H9 (cell line): ENCODE data around the gene MT3. TPM values are rescaled to one million over a fixed set of nuclear protein-coding genes. Genes with fewer than 3 reads are reported as not detected.

Experiments
- DNase-seq: peaks from one replicate; pipeline ENCODE4 v3.0.0-alpha.2; 2017
- H2AFZ ChIP-seq: one replicate; pipeline ENCODE4 v1.6.1; 2013; ENCODE audit warnings: mild to moderate bottlenecking, low read length, control low read depth, moderate library complexity
- H2AK5ac ChIP-seq: 2 replicates; pipeline ENCODE4 v1.6.1; 2013; ENCODE audit warnings: low read length, control low read depth, mixed read lengths; ENCODE audit not compliant: insufficient read length
- H2BK120ac ChIP-seq: one replicate; pipeline ENCODE4 v1.6.1; 2013; ENCODE audit warnings: low read depth, mild to moderate bottlenecking, low read length, control low read depth, inconsistent platforms; ENCODE audit not compliant: poor library complexity, severe bottlenecking
- H2BK12ac ChIP-seq: 2 replicates; pipeline ENCODE4 v1.6.1; 2013; ENCODE audit warnings: low read length, control low read depth, mixed read lengths, low read depth; ENCODE audit not compliant: insufficient read length
- H2BK15ac ChIP-seq: 2 replicates; pipeline ENCODE4 v1.6.1; 2013; ENCODE audit warnings: low read depth, low read length, control low read depth
- H2BK20ac ChIP-seq: one replicate; pipeline ENCODE4 v1.6.1; 2013; ENCODE audit warnings: low read depth, mild to moderate bottlenecking, low read length, control low read depth, inconsistent platforms; ENCODE audit not compliant: poor library complexity, severe bottlenecking
- H2BK5ac ChIP-seq: 2 replicates; pipeline ENCODE4 v1.6.1; 2013; ENCODE audit warnings: low read length, control low read depth, mixed read lengths; ENCODE audit not compliant: insufficient read length
- H3K14ac ChIP-seq: 2 replicates; pipeline ENCODE4 v1.6.1; 2013; ENCODE audit warnings: low read length, control low read depth; ENCODE audit not compliant: insufficient read depth
- H3K18ac ChIP-seq: 2 replicates; pipeline ENCODE4 v1.6.1; 2013; ENCODE audit warnings: low read depth, mild to moderate bottlenecking, mixed read lengths, low read length, control low read depth; ENCODE audit not compliant: insufficient read length
- H3K23ac ChIP-seq: 2 replicates; pipeline ENCODE4 v1.6.1; 2013; ENCODE audit warnings: low read length, control low read depth, mixed read lengths, low read depth; ENCODE audit not compliant: insufficient read length
- H3K23me2 ChIP-seq: 2 replicates; pipeline ENCODE4 v1.6.1; 2013; ENCODE audit warnings: low read depth, mild to moderate bottlenecking, mixed read lengths, low read length, control low read depth; ENCODE audit not compliant: insufficient read length, poor library complexity, severe bottlenecking
- H3K27ac ChIP-seq: 2 replicates; pipeline ENCODE4 v1.5.1; 2013; ENCODE audit warnings: low read length, control low read depth, mixed read lengths, low read depth; ENCODE audit not compliant: insufficient read length
- H3K27me3 ChIP-seq: 2 replicates; pipeline ENCODE4 v1.6.1; 2013; ENCODE audit warnings: low read length, control low read depth, inconsistent platforms; ENCODE audit not compliant: insufficient read depth
- H3K4ac ChIP-seq: 2 replicates; pipeline ENCODE4 v1.6.1; 2013; ENCODE audit warnings: low read depth, mild to moderate bottlenecking, control low read depth, inconsistent platforms, low read length, moderate library complexity
- H3K4me1 ChIP-seq: 2 replicates; pipeline ENCODE4 v1.6.1; 2013; ENCODE audit warnings: low read length, control low read depth, inconsistent platforms; ENCODE audit not compliant: insufficient read depth
- H3K4me2 ChIP-seq: 2 replicates; pipeline ENCODE4 v1.6.1; 2013; ENCODE audit warnings: low read length, control low read depth, mixed read lengths; ENCODE audit not compliant: insufficient read length, insufficient read depth
- H3K56ac ChIP-seq: 2 replicates; pipeline ENCODE4 v1.6.1; 2013; ENCODE audit warnings: low read depth, mild to moderate bottlenecking, mixed read lengths, low read length, control low read depth; ENCODE audit not compliant: insufficient read length
- H3K79me1 ChIP-seq: 2 replicates; pipeline ENCODE4 v1.6.1; 2013; ENCODE audit warnings: low read depth, mild to moderate bottlenecking, moderate library complexity, low read length, control low read depth, inconsistent platforms; ENCODE audit not compliant: insufficient read depth, poor library complexity, severe bottlenecking
- H3K79me2 ChIP-seq: 2 replicates; pipeline ENCODE4 v1.6.1; 2013; ENCODE audit warnings: low read length, control low read depth, inconsistent platforms; ENCODE audit not compliant: insufficient read depth
- H3K9ac ChIP-seq: 2 replicates; pipeline ENCODE4 v1.6.1; 2013; ENCODE audit warnings: low read length, control low read depth, mixed read lengths; ENCODE audit not compliant: insufficient read length; ENCODE audit errors: extremely low read depth
- H3K9me3 ChIP-seq: one replicate; pipeline ENCODE4 v1.6.1; 2013; ENCODE audit warnings: low read depth, low read length, inconsistent platforms; ENCODE audit not compliant: control insufficient read depth
- H3T11ph ChIP-seq: one replicate; pipeline ENCODE4 v1.6.1; 2013; ENCODE audit warnings: mild to moderate bottlenecking, low read length, control low read depth, inconsistent platforms
- H4K20me1 ChIP-seq: one replicate; pipeline ENCODE4 v1.6.1; 2013; ENCODE audit not compliant: control insufficient read depth, insufficient read length, insufficient read depth
- H4K5ac ChIP-seq: 2 replicates; pipeline ENCODE4 v1.6.1; 2013; ENCODE audit warnings: low read depth, mild to moderate bottlenecking, mixed read lengths, low read length, control low read depth; ENCODE audit not compliant: insufficient read length
- H4K8ac ChIP-seq: replicated peaks from 2 replicates; pipeline ENCODE4 v1.6.1; 2013; ENCODE audit warnings: low read length, control low read depth, mixed read lengths, low read depth; ENCODE audit not compliant: insufficient read length
- H4K91ac ChIP-seq: 2 replicates; pipeline ENCODE4 v1.6.1; 2013; ENCODE audit warnings: low read depth, mild to moderate bottlenecking, moderate library complexity, mixed read lengths, low read length, control low read depth; ENCODE audit not compliant: insufficient read length
- H3K27ac Mint-ChIP-seq, 3 experiments: 2 replicates in 2 of 3; 3 replicates in 1 of 3; pipeline ENCODE4 v1.8.0; 2020 to 2021; ENCODE audit warnings: mixed read lengths in 3 of 3, mild to moderate bottlenecking in 1 of 3, moderate library complexity in 1 of 3
- H3K27me3 Mint-ChIP-seq: 2 replicates; pipeline ENCODE4 v1.8.0; 2021; ENCODE audit warnings: low read depth, mild to moderate bottlenecking, moderate library complexity, mixed read lengths
- H3K36me3 Mint-ChIP-seq, 3 experiments: 2 replicates in 2 of 3; 3 replicates in 1 of 3; pipeline ENCODE4 v1.8.0; 2020 to 2021; ENCODE audit warnings: low read depth in 3 of 3, mixed read lengths in 3 of 3; ENCODE audit not compliant: insufficient read depth in 1 of 3
- H3K4me1 Mint-ChIP-seq, 2 experiments: 2 replicates each; pipeline ENCODE4 v1.8.0; 2020; ENCODE audit warnings: mixed read lengths in 2 of 2
- H3K4me3 Mint-ChIP-seq, 2 experiments: 2 replicates in 1 of 2; 3 replicates in 1 of 2; pipeline ENCODE4 v1.8.0; 2020 to 2021; ENCODE audit warnings: mild to moderate bottlenecking in 2 of 2, mixed read lengths in 2 of 2, moderate library complexity in 1 of 2
- H3K9me3 Mint-ChIP-seq, 2 experiments: 2 replicates in 1 of 2; 3 replicates in 1 of 2; pipeline ENCODE4 v1.8.0; 2020; ENCODE audit warnings: mild to moderate bottlenecking in 2 of 2, mixed read lengths in 2 of 2, moderate library complexity in 1 of 2
- WGBS: extraction: QIAGEN DNeasy Blood & Tissue Kit; methylation state at CpG from one replicate; pipeline ENCODE4 v1.1.7; 2013; ENCODE audit warnings: missing lambda C conversion rate, low lambda C conversion rate, mixed read lengths; ENCODE audit not compliant: insufficient read length; ENCODE audit errors: extremely low coverage; 5-methylcytosine and 5-hydroxymethylcytosine counted together
- total RNA-seq: library from RNA; stranded (reverse); gene quantifications from 2 replicates; pipeline ENCODE4 v1.2.1, GENCODE V29; 2021
- TF ChIP-seq, protein P1 (sequence below): fragments of 200-600 bp; sonication (generic); conservative IDR thresholded peaks from 3 replicates; pipeline ENCODE4 v1.8.0; 2021; ENCODE audit warnings: antibody characterized with exemption, mild to moderate bottlenecking

MT3 gene
- total RNA-seq, 1 experiment from 2014 or later, result not detected

DNA sequence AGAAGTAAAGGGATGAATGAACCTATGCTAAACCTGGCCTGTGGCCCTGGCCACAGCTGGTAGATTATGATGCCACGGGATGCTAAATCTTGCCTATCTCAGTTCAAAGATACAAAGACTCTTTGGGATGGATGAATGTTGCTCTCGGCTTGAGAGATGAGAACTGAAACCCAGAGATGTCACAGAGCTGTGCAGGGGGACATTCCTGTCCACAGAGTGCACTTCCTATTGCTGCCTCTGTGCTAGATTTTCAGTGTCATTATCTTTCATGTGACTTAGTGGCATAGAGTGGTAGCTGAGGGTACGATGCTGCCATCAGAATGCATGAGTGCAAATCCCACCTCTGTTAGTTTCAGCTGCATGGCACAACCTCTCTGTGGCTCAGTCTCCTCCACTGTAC, 40.8 kb downstream of the MT3 start:
- no peak overlapping the region for H3K27ac Mint-ChIP-seq
- TF ChIP-seq, protein P1, sequence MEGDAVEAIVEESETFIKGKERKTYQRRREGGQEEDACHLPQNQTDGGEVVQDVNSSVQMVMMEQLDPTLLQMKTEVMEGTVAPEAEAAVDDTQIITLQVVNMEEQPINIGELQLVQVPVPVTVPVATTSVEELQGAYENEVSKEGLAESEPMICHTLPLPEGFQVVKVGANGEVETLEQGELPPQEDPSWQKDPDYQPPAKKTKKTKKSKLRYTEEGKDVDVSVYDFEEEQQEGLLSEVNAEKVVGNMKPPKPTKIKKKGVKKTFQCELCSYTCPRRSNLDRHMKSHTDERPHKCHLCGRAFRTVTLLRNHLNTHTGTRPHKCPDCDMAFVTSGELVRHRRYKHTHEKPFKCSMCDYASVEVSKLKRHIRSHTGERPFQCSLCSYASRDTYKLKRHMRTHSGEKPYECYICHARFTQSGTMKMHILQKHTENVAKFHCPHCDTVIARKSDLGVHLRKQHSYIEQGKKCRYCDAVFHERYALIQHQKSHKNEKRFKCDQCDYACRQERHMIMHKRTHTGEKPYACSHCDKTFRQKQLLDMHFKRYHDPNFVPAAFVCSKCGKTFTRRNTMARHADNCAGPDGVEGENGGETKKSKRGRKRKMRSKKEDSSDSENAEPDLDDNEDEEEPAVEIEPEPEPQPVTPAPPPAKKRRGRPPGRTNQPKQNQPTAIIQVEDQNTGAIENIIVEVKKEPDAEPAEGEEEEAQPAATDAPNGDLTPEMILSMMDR, result no peak
- H2BK5ac ChIP-seq, result no peak overlapping the region
- H4K5ac ChIP-seq, result no peak overlapping the region
- H4K91ac ChIP-seq, result no peak overlapping the region
- no peak for DNase-seq
- no peak overlapping the region for H3K23ac ChIP-seq
- no peaks in the 10 kb centered on the region for H3K79me2 ChIP-seq
- H3K23me2 ChIP-seq, result peaks cover 13% of the 10 kb centered on the region
- H3K4me2 ChIP-seq, result no peak overlapping the region
- H3K9ac ChIP-seq, result no peak overlapping the region
- no peak overlapping the region for H3K4ac ChIP-seq
- H3K27me3 Mint-ChIP-seq, result peaks cover 98% of the 10 kb centered on the region
- peaks cover 0 to 12% of the 10 kb centered on the region in 2 experiments; a peak in 2 of 5 replicates for H3K9me3 Mint-ChIP-seq
- H3K27me3 ChIP-seq, result peaks cover 87% of the 10 kb centered on the region
- peaks cover 25 to 33% of the 10 kb centered on the region in 2 experiments for H3K4me1 Mint-ChIP-seq
- no peaks in the 10 kb centered on the region; the same call in 1 of the 2 replicates for H3K4me1 ChIP-seq
- no peak overlapping the region for H3K56ac ChIP-seq
- H2AFZ ChIP-seq, result no peak overlapping the region
- no peaks in the 10 kb centered on the region for H3K9me3 ChIP-seq
- no peak overlapping the region for H3T11ph ChIP-seq
- H4K8ac ChIP-seq, result no peak overlapping the region
- no peak overlapping the region for H3K4me3 Mint-ChIP-seq
- no peak overlapping the region for H2BK12ac ChIP-seq
- H3K14ac ChIP-seq, result no peak overlapping the region
- H3K36me3 Mint-ChIP-seq, result no peaks in the 10 kb centered on the region
- no peak overlapping the region for H3K27ac ChIP-seq
- H4K20me1 ChIP-seq, result no peaks in the 10 kb centered on the region
- no peak overlapping the region for H2AK5ac ChIP-seq
- no peak overlapping the region for H2BK15ac ChIP-seq
- no peak overlapping the region for H3K18ac ChIP-seq
- no peaks in the 10 kb centered on the region for H3K79me1 ChIP-seq
- no peak overlapping the region for H2BK120ac ChIP-seq
- H2BK20ac ChIP-seq, result no peak overlapping the region
- no CpG with 5 or more reads among the region's 3 CpGs for WGBS
